Activated CD8-positive, alpha-beta T cell treated with anti-CD3 and anti-CD28 coated beads for 36 hours (primary cell): ENCODE measurements around the gene ENG. TPM values are rescaled to one million over a fixed set of nuclear protein-coding genes. Genes with fewer than 3 reads are reported as not detected.

Source experiments
- ATAC-seq: fragments of 200-7000 bp; cut with Tn5 transposase; one replicate; pipeline ENCODE4 v1.10.0; 2021; ENCODE audit warnings: mild to moderate bottlenecking, moderate library complexity
- CTCF ChIA-PET: fragments of 350-600 bp; sonication (Branson Sonifier 250); formaldehyde crosslinking; loops from one replicate; lab custom pipeline; 2021; ENCODE audit warnings: antibody characterized with exemption; lab: Charles Lee
- POLR2A ChIA-PET: fragments of 350-600 bp; sonication (Branson Sonifier 250); formaldehyde crosslinking; loops from one replicate; lab custom pipeline; 2021; ENCODE audit warnings: antibody characterized with exemption; lab: Charles Lee
- DNase-seq: peaks from one replicate; pipeline ENCODE4 v3.0.0-alpha.2; 2020
- H3K27ac Mint-ChIP-seq: one replicate; pipeline ENCODE4 v1.8.0; 2021; ENCODE audit warnings: mild to moderate bottlenecking, mixed read lengths
- H3K27me3 Mint-ChIP-seq: one replicate; pipeline ENCODE4 v1.8.0; 2021; ENCODE audit warnings: mixed read lengths
- H3K36me3 Mint-ChIP-seq: one replicate; pipeline ENCODE4 v1.8.0; 2021; ENCODE audit warnings: low read depth, mixed read lengths
- H3K4me1 Mint-ChIP-seq: one replicate; pipeline ENCODE4 v1.8.0; 2021; ENCODE audit warnings: low read depth, mixed read lengths
- H3K4me3 Mint-ChIP-seq: one replicate; pipeline ENCODE4 v1.8.0; 2021; ENCODE audit warnings: mild to moderate bottlenecking, moderate library complexity, mixed read lengths
- H3K9me3 Mint-ChIP-seq: one replicate; pipeline ENCODE4 v1.8.0; 2021; ENCODE audit warnings: mixed read lengths
- CTCF ChIP-seq: fragments of 200-600 bp; IDR thresholded peaks from one replicate; pipeline ENCODE4 v1.8.0; 2022; ENCODE audit warnings: antibody characterized with exemption, mild to moderate bottlenecking
- intact Hi-C: fragments of 100-400 bp; cut with micrococcal nuclease; formaldehyde crosslinking; loops from one replicate; pipeline ENCODE4 v1.10.0; 2022
- microRNA-seq: library from miRNA; unstranded; fragments of <30 nt; microRNA quantifications from one replicate; pipeline ENCODE4 v1.2.0, GENCODE V29; 2022; ENCODE audit warnings: borderline microRNAs expressed, borderline replicate concordance
- total RNA-seq, 2 experiments: library from RNA; stranded (reverse); gene quantifications; one replicate each; pipeline ENCODE4 v1.2.3, GENCODE V29; 2021

Gene ENG
- total RNA-seq, 2 experiments from 2014 or later, result 14.2 to 15.0 TPM

GRCh38 chr9:127767410-127767809 lies 87.0 kb downstream of the ENG start:
- no peaks in the 10 kb centered on the region for H3K9me3 Mint-ChIP-seq
- no peak for ATAC-seq
- no peaks in the 10 kb centered on the region for H3K27me3 Mint-ChIP-seq
- POLR2A ChIA-PET, result interaction anchor here (1.5 to 7.5 kb wide), 5 partner anchors 9 to 316 kb away, joined by 3 to 56 read pairs (median 8); partner anchors contain the start of genes CDK9, LRSAM1, RPL12 and SH2D3C
- peaks cover 74% of the 10 kb centered on the region for H3K4me1 Mint-ChIP-seq
- intact Hi-C loops, result no loop called here
- peak overlapping the region; percentile 94 for H3K27ac Mint-ChIP-seq
- peaks cover 48% of the 10 kb centered on the region for H3K36me3 Mint-ChIP-seq
- TF ChIP-seq CTCF, result no peak
- peak overlapping the region; percentile 47 for H3K4me3 Mint-ChIP-seq
- CTCF ChIA-PET, result interaction anchor here (1.2 to 16.0 kb wide), 5 partner anchors 16 to 176 kb away, joined by 4 to 144 read pairs (median 40); partner anchors contain the start of genes CDK9, SH2D3C and TOR2A
- DNase-seq, result peak; percentile 19

- POLR2A ChIA-PET, result interaction anchor here (0.7 to 7.5 kb wide), 3 partner anchors 12 to 39 kb away, joined by 3 to 56 read pairs (median 3); partner anchors contain the start of gene CDK9
- Mint-ChIP-seq H3K9me3 (no peaks in the 10 kb centered on the region), H3K4me1 (peaks cover 61% of the 10 kb centered on the region), H3K36me3 (peaks cover 45% of the 10 kb centered on the region), H3K4me3 (no peak overlapping the region), H3K27me3 (no peaks in the 10 kb centered on the region), H3K27ac (no peak overlapping the region)
- no peak for TF ChIP-seq CTCF
- no peak for ATAC-seq
- intact Hi-C loops, result no loop called here
- no peak for DNase-seq
- CTCF ChIA-PET, result interaction anchor here (0.8 to 16.0 kb wide), 6 partner anchors 10 to 105 kb away, joined by 3 to 144 read pairs (median 6); partner anchors contain the start of genes CDK9, SH2D3C and TOR2A
These were observed 89.0 kb downstream of the ENG start for GRCh38 chr9:127765418-127765817.

Small RNA genes lying within 50 kb of the gene (microRNA-seq; reads per million reads assigned to microRNA genes)
- gene MIR2861, result not detected
- not detected for gene MIR3960
- gene MIR4672, result not detected

Other genes with a start within 250 kb of the ENG start
- 10 to 100 TPM; 19.2 to 23.5 TPM for gene STXBP1, start 242.4 kb downstream of the ENG start, total RNA-seq
- under 1 TPM in 1 of 2 experiments, not detected in 1; 0.11 TPM for gene CFAP157, start 147.7 kb downstream of the ENG start, total RNA-seq
- gene PTRH1, start 139.0 kb downstream of the ENG start, total RNA-seq, result 10 to 100 TPM; 15.9 to 16.0 TPM
- gene TTC16, start 138.6 kb downstream of the ENG start, total RNA-seq, result 1 to 10 TPM; 2.1 to 2.3 TPM
- gene TOR2A, start 119.4 kb downstream of the ENG start, total RNA-seq, result 10 to 100 TPM; 14.4 to 16.1 TPM
- 10 to 100 TPM; 29.9 to 30.3 TPM for gene SH2D3C, start 76.0 kb downstream of the ENG start, total RNA-seq
- 10 to 100 TPM; 86.2 to 91.6 TPM for gene CDK9, start 68.6 kb downstream of the ENG start, total RNA-seq
- gene FPGS, start 51.8 kb downstream of the ENG start, total RNA-seq, result 10 to 100 TPM; 79.8 to 80.4 TPM
- gene AK1, start 23.0 kb upstream of the ENG start, total RNA-seq, result 10 to 100 TPM; 12.1 to 14.8 TPM
- gene ST6GALNAC6, start 44.9 kb upstream of the ENG start, total RNA-seq, result 10 to 100 TPM; 36.9 to 38.8 TPM
- gene ST6GALNAC4, start 62.4 kb upstream of the ENG start, total RNA-seq, result 10 to 100 TPM; 34.3 to 34.9 TPM
- 1 to 10 TPM; 1.7 to 2.5 TPM for gene PIP5KL1, start 76.1 kb upstream of the ENG start, total RNA-seq
- gene DPM2, start 83.2 kb upstream of the ENG start, total RNA-seq, result 10 to 100 TPM; 41.3 to 43.9 TPM
- gene EEIG1, start 126.3 kb upstream of the ENG start, total RNA-seq, result 10 to 100 TPM; 79.7 to 81.5 TPM
- gene NAIF1, start 212.7 kb upstream of the ENG start, total RNA-seq, result 10 to 100 TPM in 1 of 2 experiments, 1 to 10 TPM in 1; 8.4 to 11.8 TPM
- gene SLC25A25, start 213.6 kb upstream of the ENG start, total RNA-seq, result 10 to 100 TPM; 12.9 to 14.6 TPM